ENCODE measurements around the gene MMP15. TPM values are rescaled to one million over a fixed set of nuclear protein-coding genes. Genes with fewer than 3 reads are reported as not detected.
"Not testable (repeated sequence)": the region's sequence is repeated elsewhere in the genome, so short reads cannot be mapped to it uniquely, and the experiment has no call there.

Gene MMP15
- total RNA-seq, 1 experiment from 2014 or later, result 1.3 TPM

- ChIA-PET POLR2A (no interaction called here), CTCF (interaction anchor here (0.8 kb wide), 1 partner anchor 73 kb away, joined by 3 read pairs; no protein-coding TSS in a partner anchor)
- H3K4me1 Mint-ChIP-seq (ENCODE audit: insufficient read depth, unreplicated experiment), result no peaks in the 10 kb centered on the region
- intact Hi-C loops (cut with micrococcal nuclease), result no loop called here
- H3K27me3 Mint-ChIP-seq (ENCODE audit: insufficient read depth, unreplicated experiment), result peaks cover 7% of the 10 kb centered on the region
- no peaks in the 10 kb centered on the region for H3K36me3 Mint-ChIP-seq (ENCODE audit: insufficient read depth, unreplicated experiment)
- no peak overlapping the region for H3K27ac Mint-ChIP-seq (ENCODE audit: low read depth, unreplicated experiment)
- no peak for TF ChIP-seq CTCF (IDR thresholded peaks at IDR 0.05; ENCODE audit: unreplicated experiment)
- no peak for DNase-seq (ENCODE audit: unreplicated experiment)
- H3K4me3 Mint-ChIP-seq (ENCODE audit: unreplicated experiment), result no peak overlapping the region
- no TSS peak for BruUV-seq (replicated peaks)
- H3K9me3 Mint-ChIP-seq (ENCODE audit: unreplicated experiment), result no peaks in the 10 kb centered on the region
Observed at GRCh38 chr16:58087209-58087913, 61.8 kb downstream of the MMP15 start.

- intact Hi-C loops (cut with micrococcal nuclease), result no loop called here
- CTCF ChIA-PET, result interaction anchor here (0.8 kb wide), 1 partner anchor 73 kb away, joined by 3 read pairs; no protein-coding TSS in a partner anchor
- no TSS peak for BruUV-seq (replicated peaks)
- H3K4me1 Mint-ChIP-seq (ENCODE audit: insufficient read depth, unreplicated experiment), result no peaks in the 10 kb centered on the region
- no peak for TF ChIP-seq CTCF (IDR thresholded peaks at IDR 0.05; ENCODE audit: unreplicated experiment)
- no peaks in the 10 kb centered on the region for H3K9me3 Mint-ChIP-seq (ENCODE audit: unreplicated experiment)
- no peak overlapping the region for H3K27ac Mint-ChIP-seq (ENCODE audit: low read depth, unreplicated experiment)
- DNase-seq (ENCODE audit: unreplicated experiment), result no peak
- peaks cover 14% of the 10 kb centered on the region for H3K27me3 Mint-ChIP-seq (ENCODE audit: insufficient read depth, unreplicated experiment)
- H3K36me3 Mint-ChIP-seq (ENCODE audit: insufficient read depth, unreplicated experiment), result no peaks in the 10 kb centered on the region
- POLR2A ChIA-PET, result no interaction called here
- no peak overlapping the region for H3K4me3 Mint-ChIP-seq (ENCODE audit: unreplicated experiment)
Observed at GRCh38 chr16:58088091-58088490, 62.5 kb downstream of the MMP15 start.

- H3K4me3 Mint-ChIP-seq (ENCODE audit: unreplicated experiment); POLR2A ChIA-PET; BruUV-seq (replicated peaks); H3K27ac Mint-ChIP-seq (ENCODE audit: low read depth, unreplicated experiment); H3K36me3 Mint-ChIP-seq (ENCODE audit: insufficient read depth, unreplicated experiment); H3K4me1 Mint-ChIP-seq (ENCODE audit: insufficient read depth, unreplicated experiment); H3K9me3 Mint-ChIP-seq (ENCODE audit: unreplicated experiment); DNase-seq (ENCODE audit: unreplicated experiment); intact Hi-C loops (cut with micrococcal nuclease); CTCF ChIA-PET: not testable (repeated sequence)
- H3K27me3 Mint-ChIP-seq (ENCODE audit: insufficient read depth, unreplicated experiment), result peaks cover 17% of the 10 kb centered on the region
Observed at GRCh38 chr16:58090396-58090795, 64.8 kb downstream of the MMP15 start.

GRCh38 chr16:58094026-58094425, 68.5 kb downstream of the MMP15 start:
- ChIA-PET CTCF (no interaction called here), POLR2A (interaction anchor here (1.7 kb wide), 1 partner anchor 28 kb away, joined by 5 read pairs; no protein-coding TSS in a partner anchor)
- no peak for TF ChIP-seq CTCF (IDR thresholded peaks at IDR 0.05; ENCODE audit: unreplicated experiment)
- Mint-ChIP-seq H3K4me1 (ENCODE audit: insufficient read depth, unreplicated experiment) (peaks cover 12% of the 10 kb centered on the region), H3K27me3 (ENCODE audit: insufficient read depth, unreplicated experiment) (peaks cover 17% of the 10 kb centered on the region), H3K36me3 (ENCODE audit: insufficient read depth, unreplicated experiment) (no peaks in the 10 kb centered on the region), H3K9me3 (ENCODE audit: unreplicated experiment) (no peaks in the 10 kb centered on the region), H3K4me3 (ENCODE audit: unreplicated experiment) (no peak overlapping the region), H3K27ac (ENCODE audit: low read depth, unreplicated experiment) (no peak overlapping the region)
- DNase-seq (ENCODE audit: unreplicated experiment), result no peak
- intact Hi-C loops (cut with micrococcal nuclease), result no loop called here
- no TSS peak for BruUV-seq (replicated peaks)

Measured in MCF 10A (cell line).